Mammary epithelial cell (primary cell): ENCODE measurements around the gene CKMT2.

Source experiments
- EZH2 ChIP-seq: IDR thresholded peaks from 2 replicates; pipeline ENCODE4 v1.6.1; 2012; ENCODE audit warnings: low read length, inconsistent platforms, borderline replicate concordance
- TF ChIP-seq, protein P1 (sequence below), 2 donors: IDR thresholded peaks in 1 of 2; conservative IDR thresholded peaks in 1 of 2; 2 replicates each; pipeline ENCODE4 v1.5.1; 2011 to 2012; ENCODE audit warnings: inconsistent platforms in 2 of 2, low read length in 2 of 2, mild to moderate bottlenecking in 2 of 2, control low read depth in 1 of 2, low read depth in 1 of 2; ENCODE audit not compliant: insufficient read depth in 1 of 2; ENCODE audit errors: extremely low read depth in 1 of 2

DNA sequence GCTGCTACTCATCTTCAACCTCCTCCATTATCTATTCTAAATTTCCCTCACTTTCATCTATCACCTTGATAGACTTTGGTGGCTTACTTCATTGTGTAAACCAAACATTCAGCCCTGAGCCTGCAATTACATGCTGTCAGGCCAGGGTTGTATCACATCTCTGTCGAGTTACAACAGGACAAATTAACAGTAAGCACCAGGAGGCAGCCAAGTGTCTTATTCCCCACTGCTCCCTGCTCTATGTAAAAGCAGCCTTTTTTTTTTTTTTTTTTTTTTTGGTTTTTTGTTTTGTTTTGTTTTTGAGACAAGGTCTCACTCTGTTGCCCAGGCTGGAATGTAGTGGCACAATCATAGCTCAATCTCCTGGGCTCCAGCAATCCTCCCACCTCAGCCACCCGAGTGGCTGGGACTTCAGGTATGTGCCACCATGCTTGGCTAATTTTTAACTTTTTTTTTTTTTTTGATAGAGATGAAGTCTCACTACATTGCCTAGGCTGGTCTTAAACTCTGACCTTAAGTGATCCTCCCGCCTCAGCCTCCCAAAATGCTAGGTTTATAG is 53.0 kb downstream of the CKMT2 start:
- TF ChIP-seq EZH2 = no peak
- TF ChIP-seq, protein P1, sequence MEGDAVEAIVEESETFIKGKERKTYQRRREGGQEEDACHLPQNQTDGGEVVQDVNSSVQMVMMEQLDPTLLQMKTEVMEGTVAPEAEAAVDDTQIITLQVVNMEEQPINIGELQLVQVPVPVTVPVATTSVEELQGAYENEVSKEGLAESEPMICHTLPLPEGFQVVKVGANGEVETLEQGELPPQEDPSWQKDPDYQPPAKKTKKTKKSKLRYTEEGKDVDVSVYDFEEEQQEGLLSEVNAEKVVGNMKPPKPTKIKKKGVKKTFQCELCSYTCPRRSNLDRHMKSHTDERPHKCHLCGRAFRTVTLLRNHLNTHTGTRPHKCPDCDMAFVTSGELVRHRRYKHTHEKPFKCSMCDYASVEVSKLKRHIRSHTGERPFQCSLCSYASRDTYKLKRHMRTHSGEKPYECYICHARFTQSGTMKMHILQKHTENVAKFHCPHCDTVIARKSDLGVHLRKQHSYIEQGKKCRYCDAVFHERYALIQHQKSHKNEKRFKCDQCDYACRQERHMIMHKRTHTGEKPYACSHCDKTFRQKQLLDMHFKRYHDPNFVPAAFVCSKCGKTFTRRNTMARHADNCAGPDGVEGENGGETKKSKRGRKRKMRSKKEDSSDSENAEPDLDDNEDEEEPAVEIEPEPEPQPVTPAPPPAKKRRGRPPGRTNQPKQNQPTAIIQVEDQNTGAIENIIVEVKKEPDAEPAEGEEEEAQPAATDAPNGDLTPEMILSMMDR (conservative IDR thresholded peaks at IDR 0.05 in 1 of 2, IDR thresholded peaks at IDR 0.05 in 1 of 2; ENCODE audit: extremely low read depth in 1 of 2, insufficient read depth in 1 of 2, low read depth in 1 of 2, low read length in 2 of 2) = peak in 1 of 2 donors; percentile 26
